GM19238 (cell line): ENCODE data around the gene KLK10.
"Not testable (repeated sequence)": the region's sequence is repeated elsewhere in the genome, so short reads cannot be mapped to it uniquely, and the experiment has no call there.

ENCODE experiments used
- DNase-seq: peaks from one replicate; pipeline ENCODE4 v3.0.0; 2011; ENCODE audit warnings: low spot score; ENCODE audit not compliant: insufficient read length

Gene KLK10

GRCh38 chr19:51002542-51003311 lies 16.8 kb downstream of the KLK10 start:
- no peak for DNase-seq

DNA sequence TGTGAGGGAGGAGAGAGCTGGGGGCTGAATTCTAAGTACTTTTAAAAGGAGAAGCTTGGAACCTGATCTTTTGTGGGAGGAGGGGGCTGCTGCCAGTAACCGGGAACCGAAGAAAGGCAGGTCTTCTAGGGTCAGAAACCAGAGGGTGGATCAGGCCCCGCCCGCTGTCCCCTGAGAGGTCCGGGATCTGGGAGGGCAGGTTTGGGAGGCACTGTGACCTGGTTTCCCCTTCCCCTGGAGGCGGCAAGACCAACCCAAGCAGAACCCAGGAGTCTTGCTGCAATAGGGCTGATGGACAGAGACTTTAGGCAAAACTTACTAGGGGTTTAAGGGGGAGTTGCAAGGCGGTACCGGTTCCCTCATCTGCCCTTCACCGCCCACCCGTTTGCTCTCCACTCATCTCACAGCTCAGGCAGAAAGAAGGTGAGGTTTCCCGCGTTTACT lies 17.4 kb downstream of the KLK10 start:
- DNase-seq, result no peak

DNA sequence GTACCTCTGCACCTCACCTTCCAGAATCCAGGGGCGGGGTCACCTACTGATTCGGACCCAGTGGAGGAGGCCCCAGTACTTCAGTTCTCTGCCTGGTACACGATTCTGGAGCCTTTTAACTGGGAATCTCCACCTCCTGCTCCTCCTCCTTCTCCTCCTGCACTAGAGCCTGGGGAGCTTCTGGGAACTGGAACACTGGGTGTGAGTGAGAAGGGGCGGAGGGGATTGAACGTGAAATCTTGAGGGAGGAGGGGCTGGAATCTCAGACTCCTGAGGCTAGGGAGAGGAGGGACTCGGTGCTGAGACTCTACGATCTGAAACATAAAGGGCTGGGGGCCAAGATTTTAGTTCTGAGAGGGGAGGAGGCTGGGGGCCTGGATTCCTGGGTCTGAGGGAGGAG lies 18.0 kb downstream of the KLK10 start, which contains the start of gene KLK8:
Gene KLK8 (minus strand): TSS at position 90 of the 400 bp plus-strand sequence. CDS start 437 bp downstream, outside the sequence.
- DNase-seq, result no peak

- DNase-seq, result no peak
Measured at GRCh38 chr19:51000981-51001380, 18.5 kb downstream of the KLK10 start.

DNA sequence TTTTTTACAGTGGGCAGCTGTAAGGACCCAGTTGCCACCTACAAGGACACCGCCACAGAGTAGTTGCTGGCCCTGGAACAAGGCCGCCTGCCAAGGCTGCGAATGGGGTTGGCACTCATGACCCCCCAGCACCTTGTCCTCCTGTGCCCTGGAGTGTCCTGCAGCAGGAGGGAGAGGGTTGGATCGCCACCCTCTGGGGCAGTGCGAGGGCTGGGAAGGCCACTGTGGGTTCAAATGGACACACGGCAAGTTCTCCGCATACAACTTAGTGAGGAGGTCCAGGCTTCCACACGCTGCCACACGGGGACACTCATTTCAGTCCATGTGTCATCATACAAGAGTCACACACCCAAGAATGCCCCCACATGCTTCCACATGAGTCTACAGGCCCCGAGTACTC lies 19.1 kb downstream of the KLK10 start:
- DNase-seq, result no peak

DNA sequence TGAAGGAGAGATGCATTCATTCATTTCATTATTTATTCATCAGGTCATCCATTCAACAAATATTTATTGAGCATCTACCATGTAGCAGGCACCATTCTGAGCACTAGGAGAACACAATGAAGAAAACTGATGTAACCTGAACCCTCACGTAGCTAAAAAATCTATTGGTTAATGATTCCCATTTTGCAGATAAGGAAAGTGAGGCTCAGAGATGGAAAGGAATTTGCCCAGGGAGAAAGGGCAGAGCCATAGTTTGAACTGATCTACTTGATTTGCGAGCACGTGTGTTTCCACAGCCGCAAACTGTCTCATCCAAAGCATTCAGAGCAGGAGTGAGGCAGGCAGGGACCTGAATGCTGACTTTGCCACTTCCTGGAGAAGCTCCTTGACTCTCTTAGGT lies 20.8 kb downstream of the KLK10 start:
- no peak for DNase-seq

DNA sequence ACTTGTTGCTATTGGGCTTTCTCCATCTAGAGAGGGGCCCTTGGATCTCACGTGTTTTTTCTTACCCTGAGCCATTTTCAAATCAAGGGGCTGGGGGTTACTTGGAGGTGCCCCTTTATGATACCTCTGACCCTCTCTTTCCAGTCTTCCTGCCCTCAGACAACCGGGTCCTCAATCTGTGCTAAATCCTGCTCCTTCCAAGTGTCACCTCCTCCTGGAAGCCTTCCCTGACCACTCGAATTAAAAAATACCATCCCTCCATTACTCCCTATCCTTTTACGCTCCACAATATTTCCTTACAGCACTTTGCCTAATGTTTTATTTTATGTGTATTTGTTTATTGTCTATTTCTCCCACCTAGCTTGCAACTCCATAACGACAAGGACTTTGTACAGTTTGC lies 21.4 kb downstream of the KLK10 start:
- no peak for DNase-seq

DNA sequence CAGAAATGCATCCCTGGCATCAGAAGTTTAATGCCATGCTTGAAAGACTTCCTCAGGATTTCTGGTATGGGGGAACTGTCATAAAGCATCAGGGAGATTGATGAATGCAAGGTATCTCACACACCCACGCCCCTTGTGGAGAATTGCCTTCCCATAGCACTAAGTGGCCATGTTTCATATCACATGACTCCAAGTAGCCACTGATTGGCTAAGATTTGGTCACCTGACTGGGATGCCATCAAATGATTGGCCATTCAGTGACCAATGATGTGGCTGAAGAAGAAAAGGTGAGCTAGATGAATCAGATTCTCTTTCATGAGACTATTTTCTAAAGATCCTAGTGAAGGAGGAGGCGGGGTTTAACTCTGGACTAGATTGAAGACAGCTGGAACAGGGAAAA lies 25.4 kb downstream of the KLK10 start:
- no peak for DNase-seq

- DNase-seq, result no peak
Measured at GRCh38 chr19:50992666-50993035, 26.9 kb downstream of the KLK10 start.

GRCh38 chr19:50984416-50984815 lies 35.1 kb downstream of the KLK10 start:
- not testable (repeated sequence) for DNase-seq

- no peak for DNase-seq
Measured at GRCh38 chr19:50983625-50984292, 35.8 kb downstream of the KLK10 start, which contains the start of gene KLK7. Gene KLK7 (minus strand): TSS chr19:50983917. CDS start chr19:50982399, 1,518 bp downstream.

DNA sequence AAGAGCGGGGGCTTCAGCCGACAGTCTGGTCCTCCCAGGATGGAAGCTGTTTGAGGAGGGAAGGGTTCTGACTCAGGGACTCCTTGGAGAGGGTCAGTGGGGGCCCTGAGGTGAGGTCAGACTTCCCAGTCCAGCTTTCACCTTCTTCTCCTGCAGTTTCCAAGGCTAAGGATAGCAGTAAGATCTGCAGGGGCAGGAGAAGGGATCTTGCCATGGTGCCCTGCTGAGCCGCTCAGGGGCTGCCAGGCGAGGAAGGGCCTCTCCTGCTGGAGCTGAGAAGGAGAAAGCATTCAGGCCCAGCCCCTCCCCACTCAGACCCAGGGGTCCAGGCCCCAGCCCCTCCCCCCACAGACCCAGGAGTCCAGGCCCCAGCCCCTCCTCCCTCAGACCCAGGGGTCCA lies 37.3 kb downstream of the KLK10 start:
- DNase-seq, result no peak

DNA sequence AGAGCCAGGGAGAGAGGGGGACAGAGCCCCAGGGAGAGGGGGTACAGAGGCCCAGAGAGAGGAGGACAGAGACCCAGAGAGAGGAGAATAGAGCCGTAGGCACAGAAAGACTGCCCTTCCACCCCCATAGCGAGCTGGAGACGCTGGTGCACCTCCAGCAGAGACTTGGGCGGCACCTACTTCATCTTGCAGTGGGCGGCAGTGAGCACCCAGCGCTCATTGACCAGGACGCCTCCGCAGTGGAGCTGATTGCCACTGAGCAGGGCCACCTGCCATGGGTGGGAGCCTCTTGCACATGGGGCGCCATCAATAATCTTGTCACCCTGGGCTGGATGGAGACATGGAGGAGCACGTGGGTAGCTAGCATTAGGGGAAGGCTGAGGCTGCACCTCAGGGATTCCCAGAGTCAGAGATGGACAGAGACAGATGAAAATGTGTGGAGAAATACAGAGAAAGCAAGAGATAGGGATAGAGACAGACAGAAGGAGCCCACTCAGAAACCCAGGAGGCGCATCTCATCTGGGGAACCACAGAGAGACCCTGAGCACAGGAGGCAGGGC lies 37.8 kb downstream of the KLK10 start:
- no peak for DNase-seq

DNA sequence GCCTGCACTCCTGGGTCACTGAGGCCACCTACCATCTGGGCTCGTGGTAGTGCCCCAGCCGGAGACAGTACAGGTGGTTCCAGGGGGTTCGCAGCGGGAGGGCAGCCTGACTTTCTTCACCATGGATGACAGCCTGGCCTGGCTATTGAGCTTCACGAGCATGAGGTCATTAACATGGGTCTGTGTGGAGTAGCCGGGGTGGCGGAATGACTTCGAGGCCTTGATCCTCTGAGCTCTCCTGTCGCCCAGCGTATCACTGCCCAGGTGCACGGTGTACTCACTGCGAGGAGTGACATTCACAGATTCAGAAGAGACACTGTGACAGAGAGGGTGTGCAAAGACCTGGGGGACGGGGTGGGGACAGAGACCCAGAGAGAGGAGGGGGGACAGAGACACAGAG lies 39.3 kb downstream of the KLK10 start:
- DNase-seq, result no peak

DNA sequence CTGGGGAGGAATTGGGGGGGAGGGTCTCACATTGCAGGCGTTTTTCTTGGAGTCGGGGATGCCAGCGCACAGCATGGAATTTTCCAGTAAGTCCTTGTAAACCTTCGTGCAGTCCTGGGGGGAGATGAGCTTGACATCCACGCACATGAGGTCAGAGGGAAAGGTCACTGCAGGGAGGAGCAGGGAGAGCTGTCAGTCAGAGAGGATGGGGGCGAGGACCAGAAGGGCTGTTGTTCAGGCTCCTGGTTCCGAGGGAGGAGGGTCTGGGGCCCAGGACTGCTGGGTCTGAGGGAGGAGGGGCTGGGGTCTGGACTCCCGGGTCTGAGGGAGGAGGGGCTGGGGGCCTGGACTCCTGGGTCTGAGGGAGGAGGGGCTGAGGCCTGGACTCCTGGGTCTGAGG lies 39.8 kb downstream of the KLK10 start:
- no peak for DNase-seq

DNA sequence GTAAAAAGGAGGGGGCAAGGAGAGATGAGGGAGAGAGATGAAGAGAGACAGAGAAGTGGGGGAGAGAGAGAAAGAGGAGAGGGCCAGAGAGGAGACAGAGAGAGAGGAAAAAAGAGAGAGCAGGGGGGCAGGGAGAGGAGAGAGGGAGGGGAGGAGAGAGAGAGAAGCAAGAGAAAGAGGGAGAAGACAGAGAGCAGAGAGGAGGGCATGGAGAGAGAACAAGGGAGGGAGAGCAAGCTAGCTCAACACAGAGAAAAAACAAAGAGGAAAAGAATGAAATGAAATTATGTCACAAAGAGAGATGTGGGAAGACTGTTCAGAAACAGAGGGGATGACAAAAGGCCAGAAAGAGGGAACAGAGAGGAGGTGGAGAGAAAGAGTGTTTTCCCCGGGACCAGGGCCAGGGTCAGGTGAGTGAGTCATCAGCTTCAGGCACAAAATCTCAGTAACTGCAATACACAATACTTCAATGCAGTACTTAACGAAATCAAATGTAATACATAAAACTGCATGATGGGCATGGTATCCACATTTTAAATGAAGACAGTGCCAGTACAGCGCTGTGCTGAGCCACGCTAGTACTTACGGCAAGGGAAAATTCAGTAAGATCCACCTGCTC lies 40.6 kb downstream of the KLK10 start:
- DNase-seq, result no peak

- DNase-seq, result no peak
Measured at GRCh38 chr19:50977626-50978025, 41.9 kb downstream of the KLK10 start.

DNA sequence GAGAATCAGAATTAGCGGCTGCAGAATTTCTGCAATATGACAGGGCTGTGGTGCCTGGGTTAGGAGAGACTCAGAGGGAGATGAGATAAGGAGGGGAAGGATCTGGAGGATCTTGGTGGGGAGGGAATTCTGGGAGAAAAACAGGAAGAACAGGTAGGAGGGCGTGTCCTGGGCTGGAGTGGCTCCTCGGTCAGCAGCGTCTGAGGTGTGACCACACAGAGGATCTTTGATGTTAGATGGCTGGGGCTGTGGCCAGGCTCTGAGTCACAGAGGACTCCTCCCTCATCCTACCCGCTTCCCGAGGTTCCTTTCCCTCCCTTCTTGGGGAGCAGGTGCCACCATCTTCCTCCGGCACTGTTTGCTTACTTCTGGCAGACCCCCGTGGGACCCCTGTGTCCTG lies 43.7 kb downstream of the KLK10 start:
- DNase-seq, result no peak

DNA sequence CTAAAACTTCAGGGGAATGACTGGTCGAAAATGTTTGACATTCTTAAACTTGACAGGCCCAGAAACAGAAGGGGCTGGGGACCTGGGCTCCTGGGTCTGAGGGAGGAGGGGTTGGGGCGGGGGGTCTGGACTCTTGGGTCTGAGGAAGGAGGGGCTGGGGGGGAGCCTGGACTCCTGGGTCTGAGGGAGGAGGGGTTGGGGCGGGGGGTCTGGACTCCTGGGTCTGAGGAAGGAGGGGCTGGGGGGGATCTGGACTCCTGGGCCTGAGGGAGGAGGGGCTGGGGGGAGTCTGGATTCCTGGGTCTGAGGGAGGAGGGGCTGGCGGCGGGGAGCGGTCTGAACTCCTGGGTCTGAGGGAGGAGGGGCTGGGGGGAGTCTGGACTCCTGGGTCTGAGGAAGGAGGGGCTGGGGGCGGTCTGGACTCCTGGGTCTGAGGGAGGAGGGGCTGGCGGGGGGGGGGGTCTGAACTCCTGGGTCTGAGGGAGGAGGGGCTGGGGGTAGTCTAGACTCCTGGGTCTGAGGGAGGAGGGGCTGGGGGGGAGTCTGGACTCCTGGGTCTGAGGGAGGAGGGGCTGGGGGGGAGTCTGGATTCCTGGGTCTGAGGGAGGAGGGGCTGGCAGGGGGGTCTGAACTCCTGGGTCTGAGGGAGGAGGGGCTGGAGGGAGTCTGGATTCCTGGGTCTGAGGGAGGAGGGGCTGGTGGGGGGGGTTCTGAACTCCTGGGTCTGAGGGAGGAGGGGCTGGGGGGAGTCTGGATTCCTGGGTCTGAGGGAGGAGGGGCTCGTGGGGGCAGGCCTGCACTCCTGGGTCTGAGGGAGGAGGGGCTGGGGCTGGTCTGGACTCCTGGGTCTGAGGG lies 44.6 kb downstream of the KLK10 start:
- no peak for DNase-seq

DNA sequence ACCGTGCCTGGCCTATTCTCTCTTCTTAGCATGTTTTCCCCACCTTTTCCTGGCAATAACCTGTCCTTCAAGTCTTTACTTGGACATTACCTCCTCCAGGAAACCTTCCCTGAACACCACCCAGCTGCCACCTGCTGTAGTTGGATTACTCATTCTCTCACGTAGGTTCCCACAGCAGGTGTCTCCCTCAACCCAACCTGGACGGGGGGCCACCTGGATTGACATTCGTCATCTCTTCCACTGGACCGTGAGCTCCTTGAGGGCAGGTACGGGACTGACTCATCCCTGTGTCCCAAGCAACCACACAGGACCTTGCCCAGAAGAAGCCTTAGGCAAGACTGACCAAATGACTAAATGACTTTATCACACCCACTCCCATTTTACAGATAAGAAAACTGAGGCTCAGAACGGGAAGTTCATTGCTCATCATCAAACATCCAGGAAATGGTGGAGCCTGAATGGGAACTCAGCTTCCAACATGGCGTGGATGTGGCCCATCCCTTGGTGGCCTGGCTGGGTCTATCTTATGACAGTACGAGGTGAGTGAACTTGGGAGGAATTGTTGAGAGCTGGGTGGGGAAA lies 46.6 kb downstream of the KLK10 start:
- no peak for DNase-seq

GRCh38 chr19:50969810-50970209 lies 49.7 kb downstream of the KLK10 start:
- not testable (repeated sequence) for DNase-seq
